Brain microvascular endothelial cell (primary cell): ENCODE data around the gene AHRR.

ENCODE experiments used
- DNase-seq: peaks from one replicate; pipeline ENCODE4 v3.0.0-alpha.2; 2020
- H3K27ac ChIP-seq: fragments of 250-450 bp; sonication (Bioruptor Pico); 2 replicates; pipeline ENCODE4 v1.5.1; 2020; ENCODE audit warnings: mild to moderate bottlenecking, moderate library complexity
- H3K27me3 ChIP-seq: fragments of 250-450 bp; sonication (Bioruptor Pico); replicated peaks from 2 replicates; pipeline ENCODE4 v1.5.1; 2020; ENCODE audit warnings: mild to moderate bottlenecking
- H3K36me3 ChIP-seq: fragments of 250-450 bp; sonication (Bioruptor Pico); replicated peaks from 2 replicates; pipeline ENCODE4 v1.5.1; 2020; ENCODE audit warnings: mild to moderate bottlenecking
- H3K4me3 ChIP-seq: 2 replicates; pipeline ENCODE4 v1.5.1; 2011; ENCODE audit warnings: low read depth, mild to moderate bottlenecking, control low read depth, low read length, moderate library complexity
- CTCF ChIP-seq: IDR thresholded peaks from 2 replicates; pipeline ENCODE4 v1.5.1; 2011; ENCODE audit warnings: low read depth, mild to moderate bottlenecking, moderate library complexity, low read length, control low read depth, inconsistent platforms; ENCODE audit errors: missing control alignments
- in situ Hi-C: cut with HindIII; loops from 2 replicates; pipeline ENCODE4 v1.10.0; 2017; ENCODE audit warnings: low sequenced_read_pairs, low pct_ligation_motif_present

Gene AHRR

GRCh38 chr5:423626-424261 lies 102.2 kb downstream of the AHRR start:
- H3K27ac ChIP-seq = no peak overlapping the region
- DNase-seq = no peak
- in situ Hi-C loops = no loop called here
- no peak overlapping the region for H3K4me3 ChIP-seq
- H3K27me3 ChIP-seq = no peaks in the 10 kb centered on the region
- H3K36me3 ChIP-seq = no peaks in the 10 kb centered on the region
- no peak for TF ChIP-seq CTCF

- TF ChIP-seq CTCF = no peak
- Histone ChIP-seq H3K27ac (no peak overlapping the region), H3K4me3 (no peak overlapping the region), H3K27me3 (no peaks in the 10 kb centered on the region), H3K36me3 (no peaks in the 10 kb centered on the region)
- in situ Hi-C loops = no loop called here
- no peak for DNase-seq
These were observed 103.0 kb downstream of the AHRR start for GRCh38 chr5:424301-425110.

- in situ Hi-C loops = no loop called here
- Histone ChIP-seq H3K27ac (no peak overlapping the region), H3K4me3 (no peak overlapping the region), H3K36me3 (no peaks in the 10 kb centered on the region), H3K27me3 (no peaks in the 10 kb centered on the region)
- no peak for DNase-seq
- peak; percentile 50 for TF ChIP-seq CTCF
These were observed 104.2 kb downstream of the AHRR start for GRCh38 chr5:425714-426113.

GRCh38 chr5:426392-426976 lies 105.0 kb downstream of the AHRR start:
- H3K36me3 ChIP-seq = no peaks in the 10 kb centered on the region

GRCh38 chr5:427415-428087 lies 106.0 kb downstream of the AHRR start:
- no peaks in the 10 kb centered on the region for H3K27me3 ChIP-seq
- no peaks in the 10 kb centered on the region for H3K36me3 ChIP-seq
- H3K4me3 ChIP-seq = no peak overlapping the region
- in situ Hi-C loops = no loop called here
- no peak overlapping the region for H3K27ac ChIP-seq
- TF ChIP-seq CTCF = no peak
- DNase-seq = no peak

More at GRCh38 chr5:426392-426976, 105.0 kb downstream of the AHRR start:
- in situ Hi-C loops = no loop called here
- Histone ChIP-seq H3K27ac (no peak overlapping the region), H3K27me3 (no peaks in the 10 kb centered on the region), H3K4me3 (no peak overlapping the region)
- no peak for DNase-seq
- TF ChIP-seq CTCF = no peak
